HG02571 (cell line): ENCODE measurements around the gene SOX10.

Source experiments
- ATAC-seq: cut with Tn5 transposase; IDR thresholded peaks from one replicate; pipeline ENCODE4 v1.9.1; 2021; ENCODE audit warnings: mild to moderate bottlenecking, moderate library complexity; ENCODE audit not compliant: unreplicated experiment

Gene SOX10

GRCh38 chr22:37932401-37932800 is 52.0 kb downstream of the SOX10 start:
- no peak for ATAC-seq

- no peak for ATAC-seq
These were observed 52.4 kb downstream of the SOX10 start for GRCh38 chr22:37931893-37932389.

GRCh38 chr22:37930952-37931440 is 53.4 kb downstream of the SOX10 start:
- ATAC-seq: no peak

- ATAC-seq: no peak
These were observed 53.9 kb downstream of the SOX10 start for GRCh38 chr22:37930270-37930951.

GRCh38 chr22:37929390-37929789 is 55.0 kb downstream of the SOX10 start:
- no peak for ATAC-seq

- no peak for ATAC-seq
These were observed 56.8 kb downstream of the SOX10 start for GRCh38 chr22:37927637-37927936.

GRCh38 chr22:37926771-37927636 is 57.4 kb downstream of the SOX10 start:
- no peak for ATAC-seq

- no peak for ATAC-seq
These were observed 58.0 kb downstream of the SOX10 start for GRCh38 chr22:37926358-37926757.

- no peak for ATAC-seq
These were observed 58.6 kb downstream of the SOX10 start for GRCh38 chr22:37925767-37926166.

GRCh38 chr22:37925330-37925729 is 59.0 kb downstream of the SOX10 start:
- ATAC-seq: no peak

- ATAC-seq: no peak
These were observed 59.8 kb downstream of the SOX10 start for GRCh38 chr22:37924386-37925065.

GRCh38 chr22:37923927-37924326 is 60.4 kb downstream of the SOX10 start:
- ATAC-seq: no peak
